GM12878 (cell line): ENCODE results near the gene FAM241A. TPM values are rescaled to one million over a fixed set of nuclear protein-coding genes. Genes with fewer than 3 reads are reported as not detected.

Source experiments
- ATAC-seq: fragments of 200-7000 bp; cut with Tn5 transposase; 3 replicates; pipeline ENCODE4 v1.9.1; 2020; ENCODE audit warnings: mild to moderate bottlenecking, moderate library complexity
- BruUV-seq: library from RNA; stranded (reverse); fragments of 400-500 nt; replicated peaks from 2 replicates; lab custom pipeline; 2021; lab: Mats Ljungman, UMichigan
- CTCF ChIA-PET: fragments of 300-600 bp; sonication (Branson Sonifier 250); formaldehyde crosslinking; extraction: SDS; loops from one replicate; lab custom pipeline; 2021; ENCODE audit warnings: inconsistent platforms; lab: Yijun Ruan, JAX
- POLR2A ChIA-PET: fragments of 350-600 bp; formaldehyde crosslinking; extraction: SDS; loops from one replicate; lab custom pipeline; 2021; ENCODE audit warnings: inconsistent platforms; lab: Charles Lee
- RAD21 ChIA-PET: fragments of 300-600 bp; sonication (Branson Sonifier 250); formaldehyde crosslinking; loops from one replicate; lab custom pipeline; 2023; ENCODE audit warnings: antibody characterized with exemption; ENCODE audit not compliant: unreplicated experiment; lab: Charles Lee
- SMC1A ChIA-PET: fragments of 300-600 bp; sonication (Branson Sonifier 250); formaldehyde crosslinking; loops from one replicate; lab custom pipeline; 2023; ENCODE audit not compliant: unreplicated experiment, uncharacterized antibody; lab: Charles Lee
- DNase-seq: peaks from one replicate; pipeline ENCODE4 v3.0.0-alpha.2; 2011; ENCODE audit warnings: low read depth, low spot score
- FAIRE-seq: peaks from 3 replicates; lab custom pipeline; 2011; peaks lifted over from hg19 to GRCh38; lab: Jason Lieb, UNC
- H2AFZ ChIP-seq: 2 replicates; pipeline ENCODE4 v1.6.0; 2011; ENCODE audit warnings: low read depth, low read length, control low read depth; ENCODE audit not compliant: control insufficient read depth
- H3K27ac ChIP-seq: 2 replicates; pipeline ENCODE4 v1.5.1; 2011; ENCODE audit warnings: control low read depth; ENCODE audit not compliant: control insufficient read depth, insufficient read depth
- H3K27me3 ChIP-seq, 2 experiments: replicated peaks in 1 of 2; 2 replicates each; pipeline versions ENCODE4 v1.6.0 to v1.6.1; 2011; ENCODE audit warnings: low read length in 1 of 2; ENCODE audit not compliant: control insufficient read depth in 2 of 2, insufficient read depth in 2 of 2
- H3K36me3 ChIP-seq, 2 experiments: 2 replicates each; pipeline ENCODE4 v1.5.1; 2011; ENCODE audit warnings: low read length in 1 of 2; ENCODE audit not compliant: control insufficient read depth in 2 of 2, insufficient read depth in 2 of 2
- H3K4me1 ChIP-seq: 2 replicates; pipeline ENCODE4 v1.6.1; 2011; ENCODE audit warnings: mild to moderate bottlenecking, low read length, moderate library complexity, mixed read lengths; ENCODE audit not compliant: control insufficient read depth, insufficient read depth
- H3K4me2 ChIP-seq: 2 replicates; pipeline ENCODE4 v1.6.0; 2011; ENCODE audit warnings: control low read depth; ENCODE audit not compliant: control insufficient read depth, insufficient read depth
- H3K4me3 ChIP-seq: fragments of 200-600 bp; sonication (generic); 2 replicates; pipeline ENCODE4 v1.5.1; 2016
- H3K79me2 ChIP-seq: 2 replicates; pipeline ENCODE4 v1.6.0; 2011; ENCODE audit warnings: low read length; ENCODE audit not compliant: control insufficient read depth, insufficient read depth
- H3K9ac ChIP-seq: 2 replicates; pipeline ENCODE4 v1.8.0; 2011; ENCODE audit warnings: low read length, control low read depth, mixed read lengths; ENCODE audit not compliant: control insufficient read depth, insufficient read depth
- H3K9me3 ChIP-seq: replicated peaks from 3 replicates; pipeline ENCODE4 v1.5.1; 2011; ENCODE audit warnings: mild to moderate bottlenecking, low read length; ENCODE audit not compliant: control insufficient read depth, insufficient read depth
- H4K20me1 ChIP-seq: 2 replicates; pipeline ENCODE4 v1.6.0; 2011; ENCODE audit not compliant: control insufficient read depth, insufficient read depth
- CBX3 ChIP-seq: fragments of 200-600 bp; sonication (generic); IDR thresholded peaks from 2 replicates; pipeline ENCODE4 v1.6.1; 2016; ENCODE audit warnings: low read depth, borderline replicate concordance
- POU2F2 ChIP-seq: IDR thresholded peaks from 3 replicates; pipeline ENCODE4 v1.6.1; 2011; ENCODE audit warnings: low read depth, mild to moderate bottlenecking, low read length, borderline replicate concordance
- RAD21 ChIP-seq: IDR thresholded peaks from 2 replicates; pipeline ENCODE4 v1.6.1; 2011; ENCODE audit warnings: mild to moderate bottlenecking, low read depth, low read length, moderate library complexity; ENCODE audit not compliant: insufficient read depth
- SMC3 ChIP-seq: IDR thresholded peaks from 2 replicates; pipeline ENCODE4 v1.6.1; 2011; ENCODE audit warnings: low read length, improper control_type of control experiment, borderline replicate concordance
- STAT1 ChIP-seq: fragments of 450-650 bp; conservative IDR thresholded peaks from 2 replicates; pipeline ENCODE4 v1.6.1; 2014; ENCODE audit warnings: antibody characterized with exemption, mild to moderate bottlenecking
- WGBS: methylation state at CpG from one replicate; pipeline ENCODE4 v1.1.6; 2016; ENCODE audit warnings: low lambda C conversion rate; ENCODE audit not compliant: insufficient replicate concordance, insufficient coverage; ENCODE audit errors: missing lambda C conversion rate; 5-methylcytosine and 5-hydroxymethylcytosine counted together
- in situ Hi-C: fragments of 300-500 bp; cut with MboI; formaldehyde crosslinking; loops from 9 replicates; pipeline ENCODE4 v1.14.3; 2018; ENCODE audit warnings: mixed read lengths
- intact Hi-C: fragments of 100-400 bp; cut with micrococcal nuclease; formaldehyde crosslinking; loops from one replicate; pipeline ENCODE4 v1.14.2; 2022; ENCODE audit not compliant: unreplicated experiment
- polyA plus RNA-seq, 11 experiments: library from polyadenylated mRNA; depleted of rRNA in 4 of 11; unstranded in 6 of 11; stranded (reverse) in 5 of 11; fragments of >200 nt; fragmentation: Nextera tagmentation in 4 of 11; fragmentation: Illumina TruSeq in 1 of 11; extraction: Ambion mirVana in 4 of 11; extraction: Trizol in 1 of 11; gene quantifications; 1 replicate in 1 of 11; 2 replicates in 10 of 11; pipeline versions ENCODE4 v1.2.1 to v1.2.3, GENCODE V29; 2011 to 2016; ENCODE audit warnings: inconsistent platforms in 2 of 11, missing spikeins in 2 of 11, low read depth in 1 of 11
- total RNA-seq, 4 experiments: library from RNA; depleted of rRNA in 3 of 4; stranded (reverse); fragments of >200 nt in 3 of 4; fragmentation: Illumina TruSeq in 1 of 4; extraction: Trizol in 1 of 4; gene quantifications; 2 replicates each; pipeline versions ENCODE4 v1.2.1 to v1.2.3, GENCODE V29; 2013 to 2021
- TF ChIP-seq, protein P1 (sequence below): fragments of 450-650 bp; IDR thresholded peaks from 2 replicates; pipeline ENCODE4 v1.6.1; 2017; ENCODE audit warnings: mild to moderate bottlenecking, low read depth, inconsistent platforms; ENCODE audit not compliant: poor library complexity, severe bottlenecking
- TF ChIP-seq, protein P2 (sequence below), 3 experiments: IDR thresholded peaks in 2 of 3; conservative IDR thresholded peaks in 1 of 3; 2 replicates each; pipeline ENCODE4 v1.5.1; 2011; ENCODE audit warnings: low read depth in 3 of 3, low read length in 3 of 3, mild to moderate bottlenecking in 3 of 3, control low read depth in 2 of 3, moderate library complexity in 2 of 3, inconsistent platforms in 1 of 3, mixed read lengths in 1 of 3; ENCODE audit not compliant: control insufficient read depth in 2 of 3, insufficient read depth in 1 of 3; ENCODE audit errors: extremely low read depth in 1 of 3

FAM241A gene
- total and polyA plus RNA-seq, 10 of the 15 experiments (the other 5 are each of a cell fraction or from before 2014, with no cell fraction given), result 0.20 to 7.5 (median 2.4) TPM

DNA sequence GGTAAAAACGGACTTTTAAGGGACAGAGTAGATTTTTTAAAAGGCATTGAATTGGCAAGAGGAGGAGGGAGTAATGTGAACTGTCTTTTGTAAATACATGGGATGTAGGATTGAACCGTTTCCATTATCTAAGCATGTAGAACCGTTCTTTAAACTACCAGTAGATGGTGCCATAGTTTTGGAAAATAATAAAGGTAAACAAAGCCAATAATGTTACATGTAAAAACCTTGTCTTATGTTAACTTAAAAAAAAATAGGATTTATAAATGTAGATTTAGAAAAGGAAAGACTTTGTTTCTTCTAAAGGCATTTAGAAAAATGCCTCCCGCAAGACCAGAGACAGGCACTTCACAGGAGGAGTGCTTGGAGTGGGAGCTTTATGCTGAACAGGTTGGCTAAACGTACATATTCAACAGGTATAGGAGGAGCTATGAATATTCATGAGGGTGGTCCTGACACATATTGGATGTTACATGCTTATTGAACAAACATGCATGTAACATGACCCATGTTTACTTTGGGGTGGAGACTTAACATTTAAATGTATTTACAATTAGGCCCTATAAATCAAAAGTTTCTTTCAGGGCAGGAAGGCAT is 45.5 kb upstream of the FAM241A start:
- Histone ChIP-seq H3K27ac (no peak overlapping the region), H3K9me3 (no peaks in the 10 kb centered on the region), H4K20me1 (no peaks in the 10 kb centered on the region), H3K4me1 (no peaks in the 10 kb centered on the region), H3K79me2 (no peaks in the 10 kb centered on the region), H3K9ac (no peak overlapping the region), H3K4me3 (no peak overlapping the region), H2AFZ (no peak overlapping the region), H3K27me3 (no peaks in the 10 kb centered on the region), H3K36me3 (no peaks in the 10 kb centered on the region), H3K4me2 (no peak overlapping the region)
- TF ChIP-seq CBX3 (no peak), STAT1 (no peak), POU2F2 (peak; percentile 81; the same call in 2 of the 3 replicates), SMC3 (peak; percentile 60; the same call in 1 of the 2 replicates), RAD21 (peak; percentile 75)
- TF ChIP-seq, protein P1, sequence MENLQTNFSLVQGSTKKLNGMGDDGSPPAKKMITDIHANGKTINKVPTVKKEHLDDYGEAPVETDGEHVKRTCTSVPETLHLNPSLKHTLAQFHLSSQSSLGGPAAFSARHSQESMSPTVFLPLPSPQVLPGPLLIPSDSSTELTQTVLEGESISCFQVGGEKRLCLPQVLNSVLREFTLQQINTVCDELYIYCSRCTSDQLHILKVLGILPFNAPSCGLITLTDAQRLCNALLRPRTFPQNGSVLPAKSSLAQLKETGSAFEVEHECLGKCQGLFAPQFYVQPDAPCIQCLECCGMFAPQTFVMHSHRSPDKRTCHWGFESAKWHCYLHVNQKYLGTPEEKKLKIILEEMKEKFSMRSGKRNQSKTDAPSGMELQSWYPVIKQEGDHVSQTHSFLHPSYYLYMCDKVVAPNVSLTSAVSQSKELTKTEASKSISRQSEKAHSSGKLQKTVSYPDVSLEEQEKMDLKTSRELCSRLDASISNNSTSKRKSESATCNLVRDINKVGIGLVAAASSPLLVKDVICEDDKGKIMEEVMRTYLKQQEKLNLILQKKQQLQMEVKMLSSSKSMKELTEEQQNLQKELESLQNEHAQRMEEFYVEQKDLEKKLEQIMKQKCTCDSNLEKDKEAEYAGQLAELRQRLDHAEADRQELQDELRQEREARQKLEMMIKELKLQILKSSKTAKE, result peak; percentile 22
- TF ChIP-seq, protein P2, sequence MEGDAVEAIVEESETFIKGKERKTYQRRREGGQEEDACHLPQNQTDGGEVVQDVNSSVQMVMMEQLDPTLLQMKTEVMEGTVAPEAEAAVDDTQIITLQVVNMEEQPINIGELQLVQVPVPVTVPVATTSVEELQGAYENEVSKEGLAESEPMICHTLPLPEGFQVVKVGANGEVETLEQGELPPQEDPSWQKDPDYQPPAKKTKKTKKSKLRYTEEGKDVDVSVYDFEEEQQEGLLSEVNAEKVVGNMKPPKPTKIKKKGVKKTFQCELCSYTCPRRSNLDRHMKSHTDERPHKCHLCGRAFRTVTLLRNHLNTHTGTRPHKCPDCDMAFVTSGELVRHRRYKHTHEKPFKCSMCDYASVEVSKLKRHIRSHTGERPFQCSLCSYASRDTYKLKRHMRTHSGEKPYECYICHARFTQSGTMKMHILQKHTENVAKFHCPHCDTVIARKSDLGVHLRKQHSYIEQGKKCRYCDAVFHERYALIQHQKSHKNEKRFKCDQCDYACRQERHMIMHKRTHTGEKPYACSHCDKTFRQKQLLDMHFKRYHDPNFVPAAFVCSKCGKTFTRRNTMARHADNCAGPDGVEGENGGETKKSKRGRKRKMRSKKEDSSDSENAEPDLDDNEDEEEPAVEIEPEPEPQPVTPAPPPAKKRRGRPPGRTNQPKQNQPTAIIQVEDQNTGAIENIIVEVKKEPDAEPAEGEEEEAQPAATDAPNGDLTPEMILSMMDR (IDR thresholded peaks at IDR 0.05 in 2 of 3, conservative IDR thresholded peaks at IDR 0.05 in 1 of 3; ENCODE audit: control insufficient read depth in 2 of 3, extremely low read depth in 1 of 3, insufficient read depth in 1 of 3, low read depth in 3 of 3, low read length in 3 of 3), result peak; percentile 35 to 66 (median 50); a peak in 5 of 6 replicates
- peak; percentile 74 for FAIRE-seq
- BruUV-seq, result no TSS peak
- SMC1A ChIA-PET, result interaction anchor here (0.6 to 7.2 kb wide), 45 partner anchors 10 to 665 kb away, joined by 3 to 71 read pairs (median 4); partner anchors contain the start of gene AP1AR
- WGBS, result 40% methylated on average over 5 of the region's 5 CpGs
- RAD21 ChIA-PET, result interaction anchor here (0.9 to 5.1 kb wide), 21 partner anchors 9 to 666 kb away, joined by 3 to 90 read pairs (median 4); partner anchors contain the start of genes AP1AR and NEUROG2
- POLR2A ChIA-PET, result interaction anchor here (0.6 to 0.8 kb wide), 4 partner anchors 134 to 789 kb away, joined by 3 read pairs; no protein-coding TSS in a partner anchor
- ATAC-seq, result peak; percentile 93
- DNase-seq, result peak; percentile 27
- intact Hi-C loops (loop anchor here (1.0 to 5.0 kb wide), 6 partner anchors 48 to 505 kb away; partner anchors contain the start of genes AP1AR and FAM241A), in situ Hi-C loops (loop anchor here (5.0 to 10.0 kb wide), 2 partner anchors 225 to 423 kb away; no protein-coding TSS in a partner anchor)
- CTCF ChIA-PET, result interaction anchor here (0.6 to 7.9 kb wide), 48 partner anchors 9 to 665 kb away, joined by 3 to 135 read pairs (median 5); no protein-coding TSS in a partner anchor
